GM23338 (cell line): Measurements from ENCODE around the gene KMT2E.

Experiments used
- CREB1 ChIP-seq: fragments of 250-450 bp; sonication (Bioruptor Pico); IDR thresholded peaks from 2 replicates; pipeline ENCODE4 v1.5.0; 2020; ENCODE audit warnings: low read depth, mild to moderate bottlenecking, moderate library complexity
- CTCF ChIP-seq, 2 experiments: fragments of 200-600 bp in 1 of 2; sonication (generic) in 1 of 2; conservative IDR thresholded peaks; 2 replicates each; pipeline versions ENCODE4 v1.5.1 to v1.6.1; 2016 to 2017; ENCODE audit warnings: antibody characterized with exemption in 2 of 2, low read depth in 2 of 2, mild to moderate bottlenecking in 2 of 2, moderate library complexity in 1 of 2
- ETS1 ChIP-seq: IDR thresholded peaks from 2 replicates; pipeline ENCODE4 v1.6.1; 2016; ENCODE audit warnings: antibody characterized with exemption
- EZH2 ChIP-seq: fragments of 200-600 bp; sonication (generic); IDR thresholded peaks from one replicate; pipeline ENCODE4 v1.8.0; 2017; ENCODE audit warnings: antibody characterized with exemption, mild to moderate bottlenecking, low read depth; ENCODE audit not compliant: unreplicated experiment
- EZH2phosphoT487 ChIP-seq: fragments of 200-600 bp; sonication (generic); IDR thresholded peaks from one replicate; pipeline ENCODE4 v1.8.1; 2018; ENCODE audit warnings: antibody characterized with exemption; ENCODE audit not compliant: unreplicated experiment
- JUNB ChIP-seq: IDR thresholded peaks from one replicate; pipeline ENCODE4 v1.6.1; 2016; ENCODE audit warnings: antibody characterized with exemption; ENCODE audit not compliant: unreplicated experiment
- NANOG ChIP-seq: IDR thresholded peaks from 2 replicates; pipeline ENCODE4 v1.6.1; 2016; ENCODE audit warnings: antibody characterized with exemption, borderline replicate concordance
- POLR2AphosphoS5 ChIP-seq: IDR thresholded peaks from 2 replicates; pipeline ENCODE4 v1.6.1; 2016; ENCODE audit warnings: antibody characterized with exemption, low read depth
- REST ChIP-seq: IDR thresholded peaks from one replicate; pipeline ENCODE4 v1.6.1; 2018; ENCODE audit warnings: antibody characterized with exemption; ENCODE audit not compliant: unreplicated experiment
- STAT1 ChIP-seq: IDR thresholded peaks from one replicate; pipeline ENCODE4 v1.6.1; 2016; ENCODE audit warnings: antibody characterized with exemption; ENCODE audit not compliant: unreplicated experiment
- ZNF462 ChIP-seq: fragments of 250-450 bp; sonication (Bioruptor Pico); IDR thresholded peaks from 2 replicates; pipeline ENCODE4 v1.5.0; 2020; ENCODE audit warnings: mild to moderate bottlenecking, moderate library complexity

- no peak for TF ChIP-seq CTCF (conservative IDR thresholded peaks at IDR 0.05; ENCODE audit: low read depth in 2 of 2)
- no peak for TF ChIP-seq POLR2AphosphoS5
- TF ChIP-seq JUNB: no peak
- TF ChIP-seq EZH2phosphoT487: no peak
- TF ChIP-seq EZH2: no peak
- no peak for TF ChIP-seq CREB1
- no peak for TF ChIP-seq ETS1
- no peak for TF ChIP-seq STAT1
- no peak for TF ChIP-seq REST
- TF ChIP-seq ZNF462 (CRISPR knock-in tag): no peak
- TF ChIP-seq NANOG: no peak
These were observed 35.5 kb upstream of the KMT2E start for GRCh38 chr7:104978460-104978859.
